NCI-H524 (cell line): ENCODE results near the gene VAMP2.

Experiments
- DNase-seq, 2 experiments: peaks; one replicate each; lab custom pipeline; 2025; lab: John Stamatoyannopoulos, UW

Gene VAMP2

GRCh38 chr17:8162233-8162996 is at the start of gene VAMP2:
Gene VAMP2 (minus strand): TSS chr17:8162948. CDS start chr17:8162879, 69 bp downstream.
- DNase-seq: peak in 1 of 2 experiments; percentile 33

GRCh38 chr17:8210761-8211458 is 48.2 kb upstream of the VAMP2 start:
- no peak for DNase-seq

- DNase-seq: peak; percentile 65 to 84
Measured at GRCh38 chr17:8209907-8210760, 47.4 kb upstream of the VAMP2 start, which contains the start of gene AURKB. Gene AURKB (minus strand): TSS chr17:8210575. CDS start chr17:8210224, 351 bp downstream.

- no peak for DNase-seq
Measured at GRCh38 chr17:8206536-8206935, 43.8 kb upstream of the VAMP2 start.

- DNase-seq: no peak
Measured at GRCh38 chr17:8204761-8205555, 42.2 kb upstream of the VAMP2 start.

- peak; percentile 59 to 76 for DNase-seq
Measured at GRCh38 chr17:8192070-8192815, 29.5 kb upstream of the VAMP2 start.

GRCh38 chr17:8190506-8190905 is 27.8 kb upstream of the VAMP2 start:
- no peak for DNase-seq

GRCh38 chr17:8189711-8190477 is 27.1 kb upstream of the VAMP2 start, which contains the start of gene BORCS6:
Gene BORCS6 (minus strand): TSS chr17:8190180. CDS start chr17:8190140, 40 bp downstream.
- DNase-seq: peak; percentile 78 to 86

- no peak for DNase-seq
Measured at GRCh38 chr17:8189041-8189710, 26.4 kb upstream of the VAMP2 start.

GRCh38 chr17:8188263-8188839 is 25.6 kb upstream of the VAMP2 start:
- DNase-seq: no peak

- peak; percentile 90 for DNase-seq
Measured at GRCh38 chr17:8187517-8188262, 24.9 kb upstream of the VAMP2 start.

GRCh38 chr17:8186787-8187516 is 24.2 kb upstream of the VAMP2 start:
- DNase-seq: peak; percentile 92

- no peak for DNase-seq
Measured at GRCh38 chr17:8186446-8186786, 23.7 kb upstream of the VAMP2 start.

- peak; percentile 23 to 75 for DNase-seq
Measured at GRCh38 chr17:8185582-8186445, 23.1 kb upstream of the VAMP2 start.

GRCh38 chr17:8176998-8177731 is 14.4 kb upstream of the VAMP2 start:
- DNase-seq: no peak
